ENCODE measurements around the gene MYRF.

The MYRF gene

DNA sequence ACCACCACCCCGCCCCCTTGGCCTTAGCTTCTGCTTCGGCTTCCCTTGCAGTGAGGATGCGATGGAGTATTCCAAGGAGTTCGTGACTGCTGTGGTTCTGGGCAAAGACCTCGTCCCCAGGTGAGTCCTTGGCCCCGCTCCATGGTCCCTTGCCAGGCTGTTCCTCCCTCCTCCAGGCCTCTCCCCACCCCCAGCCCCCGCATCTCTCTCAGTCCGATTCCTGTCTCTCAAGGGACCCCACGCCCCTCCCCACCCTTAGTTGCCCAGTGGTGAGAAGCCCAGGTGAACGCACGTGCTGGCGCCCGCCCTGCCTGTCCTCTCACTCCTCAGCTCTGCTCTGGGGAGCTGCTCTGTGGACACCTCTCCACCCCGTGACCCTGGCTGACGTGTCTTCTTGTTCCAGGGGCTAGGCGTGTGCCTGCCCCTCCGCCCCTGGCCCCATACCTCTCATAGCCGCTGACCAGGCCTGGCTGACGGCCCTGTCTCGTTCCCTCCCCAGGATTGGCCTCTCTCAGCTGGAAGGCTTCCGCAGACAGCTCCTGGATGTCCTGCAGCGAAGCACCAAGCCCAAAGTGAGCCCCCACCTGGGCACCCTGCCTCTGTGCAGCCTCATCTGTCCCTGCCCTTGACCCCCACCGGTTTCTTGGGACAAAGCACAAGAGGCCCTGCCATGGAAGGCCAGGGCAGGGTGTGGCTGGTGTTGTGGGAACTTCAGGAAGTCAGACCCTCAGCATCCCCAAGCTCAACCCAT is 14.6 kb upstream of the MYRF start:
- Mint-ChIP-seq H3K27ac (no peak overlapping the region), H3K27me3 (ENCODE audit: low read depth) (no peaks in the 10 kb centered on the region), H3K4me3 (no peak overlapping the region), H3K9me3 (no peaks in the 10 kb centered on the region), H3K36me3 (ENCODE audit: low read depth) (peaks cover 16% of the 10 kb centered on the region), H3K4me1 (peaks cover 15% of the 10 kb centered on the region)
- TF ChIP-seq CTCF (IDR thresholded peaks at IDR 0.05; ENCODE audit: unreplicated experiment in 3 of 3), result no peak

DNA sequence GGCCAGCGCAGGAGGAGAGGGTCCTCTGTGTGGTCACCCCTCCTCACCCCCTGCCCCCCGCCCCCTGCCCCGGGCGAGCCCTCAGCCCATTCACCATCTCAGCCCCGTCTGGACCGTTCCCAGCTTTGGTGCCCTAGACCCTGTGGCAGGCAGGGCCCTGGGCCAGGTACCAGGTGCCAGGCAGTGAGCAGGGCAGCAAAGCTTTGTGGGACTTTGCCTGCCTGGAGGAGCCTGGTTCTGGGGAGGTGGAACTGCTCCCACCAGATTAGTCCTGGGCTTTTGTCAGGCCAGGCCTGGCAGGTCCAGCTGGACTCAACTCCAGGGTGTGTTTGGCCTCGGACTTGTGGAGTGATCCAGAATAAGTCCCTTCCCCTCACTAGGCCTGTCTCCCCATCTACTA is 13.7 kb upstream of the MYRF start:
- Mint-ChIP-seq H3K27ac (no peak overlapping the region), H3K4me3 (no peak overlapping the region), H3K9me3 (no peaks in the 10 kb centered on the region), H3K27me3 (ENCODE audit: low read depth) (no peaks in the 10 kb centered on the region), H3K36me3 (ENCODE audit: low read depth) (peaks cover 12% of the 10 kb centered on the region), H3K4me1 (peaks cover 8% of the 10 kb centered on the region)
- TF ChIP-seq CTCF (IDR thresholded peaks at IDR 0.05; ENCODE audit: unreplicated experiment in 3 of 3), result no peak

- TF ChIP-seq CTCF (IDR thresholded peaks at IDR 0.05; ENCODE audit: unreplicated experiment in 3 of 3), result no peak
- H3K4me3 Mint-ChIP-seq, result no peak overlapping the region
- H3K9me3 Mint-ChIP-seq, result no peaks in the 10 kb centered on the region
- no peaks in the 10 kb centered on the region for H3K27me3 Mint-ChIP-seq (ENCODE audit: low read depth)
- peaks cover 8% of the 10 kb centered on the region for H3K4me1 Mint-ChIP-seq
- H3K36me3 Mint-ChIP-seq (ENCODE audit: low read depth), result peaks cover 12% of the 10 kb centered on the region
- no peak overlapping the region for H3K27ac Mint-ChIP-seq
Observed at GRCh38 chr11:61739413-61739812, 13.0 kb upstream of the MYRF start.

- Mint-ChIP-seq H3K27me3 (ENCODE audit: low read depth) (no peaks in the 10 kb centered on the region), H3K4me1 (peaks cover 8% of the 10 kb centered on the region), H3K4me3 (no peak overlapping the region), H3K9me3 (no peaks in the 10 kb centered on the region), H3K36me3 (ENCODE audit: low read depth) (peaks cover 12% of the 10 kb centered on the region), H3K27ac (no peak overlapping the region)
- no peak for TF ChIP-seq CTCF (IDR thresholded peaks at IDR 0.05; ENCODE audit: unreplicated experiment in 3 of 3)
Observed at GRCh38 chr11:61739966-61740365, 12.5 kb upstream of the MYRF start.

DNA sequence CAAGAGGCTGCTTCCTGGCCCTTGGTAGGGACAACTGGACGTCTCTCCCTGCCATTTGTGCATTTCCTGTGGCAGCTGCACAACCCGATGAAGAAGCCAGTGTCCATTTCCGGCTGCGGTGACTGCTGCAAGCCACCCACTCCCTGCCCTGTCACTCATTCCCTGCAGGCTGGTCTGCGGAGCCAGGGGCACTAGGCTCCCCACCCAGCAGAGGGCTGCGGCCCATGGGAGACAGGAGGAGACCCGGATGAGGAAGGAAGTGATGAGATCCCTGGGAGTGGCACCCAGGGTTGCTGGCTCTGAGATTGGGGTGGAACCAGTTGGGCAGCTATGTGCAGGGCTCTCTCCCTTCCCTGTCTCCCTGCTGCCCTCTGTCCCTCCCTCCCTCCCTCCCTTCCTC is 10.0 kb upstream of the MYRF start:
- Mint-ChIP-seq H3K4me1 (peaks cover 20% of the 10 kb centered on the region), H3K4me3 (no peak overlapping the region), H3K36me3 (ENCODE audit: low read depth) (peaks cover 4% of the 10 kb centered on the region), H3K27me3 (ENCODE audit: low read depth) (no peaks in the 10 kb centered on the region), H3K27ac (peak overlapping the region in 2 of 3 experiments; percentile 40 to 58), H3K9me3 (no peaks in the 10 kb centered on the region)
- TF ChIP-seq CTCF (IDR thresholded peaks at IDR 0.05; ENCODE audit: unreplicated experiment in 3 of 3), result no peak

DNA sequence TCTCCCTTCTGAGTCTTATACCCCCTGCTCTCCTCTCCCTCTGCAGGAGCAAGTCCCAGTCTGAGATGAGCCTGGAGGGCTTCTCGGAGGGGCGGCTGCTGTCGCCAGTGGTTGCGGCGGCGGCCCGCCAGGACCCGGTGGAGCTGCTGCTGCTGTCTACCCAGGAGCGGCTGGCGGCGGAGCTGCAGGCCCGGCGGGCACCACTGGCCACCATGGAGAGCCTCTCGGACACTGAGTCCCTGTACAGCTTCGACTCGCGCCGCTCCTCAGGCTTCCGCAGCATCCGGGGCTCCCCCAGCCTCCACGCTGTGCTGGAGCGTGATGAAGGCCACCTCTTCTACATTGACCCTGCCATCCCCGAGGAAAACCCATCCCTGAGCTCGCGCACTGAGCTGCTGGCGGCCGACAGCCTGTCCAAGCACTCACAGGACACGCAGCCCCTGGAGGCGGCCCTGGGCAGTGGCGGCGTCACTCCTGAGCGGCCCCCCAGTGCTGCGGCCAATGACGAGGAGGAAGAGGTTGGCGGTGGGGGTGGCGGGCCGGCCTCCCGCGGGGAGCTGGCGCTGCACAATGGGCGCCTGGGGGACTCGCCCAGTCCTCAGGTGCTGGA is 8.8 kb upstream of the MYRF start:
- Mint-ChIP-seq H3K4me3 (no peak overlapping the region), H3K4me1 (peaks cover 20% of the 10 kb centered on the region), H3K27me3 (ENCODE audit: low read depth) (no peaks in the 10 kb centered on the region), H3K9me3 (no peaks in the 10 kb centered on the region), H3K36me3 (ENCODE audit: low read depth) (peaks cover 4% of the 10 kb centered on the region), H3K27ac (no peak overlapping the region)
- TF ChIP-seq CTCF (IDR thresholded peaks at IDR 0.05; ENCODE audit: unreplicated experiment in 3 of 3), result no peak

Data from nephron (organoid).